Measurements from ENCODE around the gene U2SURP.

DNA sequence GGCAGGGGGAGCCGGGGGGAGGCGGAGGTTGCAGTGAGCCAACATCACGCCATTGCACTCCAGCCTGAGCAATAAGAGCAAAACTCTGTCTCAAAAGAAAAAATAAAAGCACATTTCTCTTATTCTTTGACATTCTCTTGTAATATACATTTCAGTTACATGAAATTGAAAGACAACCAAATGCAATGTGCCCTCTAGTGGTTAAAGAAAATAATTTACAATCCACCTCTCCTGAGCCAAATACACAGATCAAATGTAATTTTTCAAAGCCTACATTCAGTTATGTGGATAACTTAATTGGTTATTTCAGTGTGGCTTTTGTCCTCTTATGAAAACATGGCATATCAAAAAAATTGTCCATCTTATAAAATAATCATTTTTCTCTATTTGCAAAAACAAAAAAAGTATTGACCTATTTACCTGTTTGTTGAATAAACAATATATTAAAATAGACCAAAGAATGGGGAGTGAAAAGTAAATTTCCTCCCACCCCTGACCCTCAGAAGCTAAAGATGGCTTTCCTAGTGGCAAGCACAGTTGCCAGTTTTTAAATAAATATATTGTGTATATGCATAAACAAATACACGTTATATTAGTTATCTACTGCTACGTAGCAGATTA lies 14.2 kb upstream of the U2SURP start:
- TF ChIP-seq, protein P1, sequence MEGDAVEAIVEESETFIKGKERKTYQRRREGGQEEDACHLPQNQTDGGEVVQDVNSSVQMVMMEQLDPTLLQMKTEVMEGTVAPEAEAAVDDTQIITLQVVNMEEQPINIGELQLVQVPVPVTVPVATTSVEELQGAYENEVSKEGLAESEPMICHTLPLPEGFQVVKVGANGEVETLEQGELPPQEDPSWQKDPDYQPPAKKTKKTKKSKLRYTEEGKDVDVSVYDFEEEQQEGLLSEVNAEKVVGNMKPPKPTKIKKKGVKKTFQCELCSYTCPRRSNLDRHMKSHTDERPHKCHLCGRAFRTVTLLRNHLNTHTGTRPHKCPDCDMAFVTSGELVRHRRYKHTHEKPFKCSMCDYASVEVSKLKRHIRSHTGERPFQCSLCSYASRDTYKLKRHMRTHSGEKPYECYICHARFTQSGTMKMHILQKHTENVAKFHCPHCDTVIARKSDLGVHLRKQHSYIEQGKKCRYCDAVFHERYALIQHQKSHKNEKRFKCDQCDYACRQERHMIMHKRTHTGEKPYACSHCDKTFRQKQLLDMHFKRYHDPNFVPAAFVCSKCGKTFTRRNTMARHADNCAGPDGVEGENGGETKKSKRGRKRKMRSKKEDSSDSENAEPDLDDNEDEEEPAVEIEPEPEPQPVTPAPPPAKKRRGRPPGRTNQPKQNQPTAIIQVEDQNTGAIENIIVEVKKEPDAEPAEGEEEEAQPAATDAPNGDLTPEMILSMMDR (IDR thresholded peaks at IDR 0.05) = peak; percentile 80
- TF ChIP-seq EZH2 (IDR thresholded peaks at IDR 0.05) = no peak
- no peak for TF ChIP-seq EZH2phosphoT487 (IDR thresholded peaks at IDR 0.05)
